Measurements from ENCODE around the gene PIEZO2.

GRCh38 chr18:10776493-10776892 is 372.9 kb downstream of the PIEZO2 start:
- TF ChIP-seq CTCF (IDR thresholded peaks at IDR 0.05; ENCODE audit: poor library complexity, severe bottlenecking) (no peak), POLR2AphosphoS5 (IDR thresholded peaks at IDR 0.05) (no peak), EZH2 (IDR thresholded peaks at IDR 0.05; ENCODE audit: borderline replicate concordance, insufficient read depth, low read length, poor library complexity, severe bottlenecking) (no peak), MXI1 (conservative IDR thresholded peaks at IDR 0.05; ENCODE audit: poor library complexity, severe bottlenecking) (no peak), REST (IDR thresholded peaks at IDR 0.05; ENCODE audit: borderline replicate concordance) (no peak), SMC3 (conservative IDR thresholded peaks at IDR 0.05; ENCODE audit: poor library complexity) (no peak), TAF1 (IDR thresholded peaks at IDR 0.05; ENCODE audit: low read depth) (no peak)
